ENCODE measurements around the gene MYO1H. TPM values are rescaled to one million over a fixed set of nuclear protein-coding genes. Genes with fewer than 3 reads are reported as not detected.

MYO1H gene
- total RNA-seq, 1 donor from 2014 or later: not detected

DNA sequence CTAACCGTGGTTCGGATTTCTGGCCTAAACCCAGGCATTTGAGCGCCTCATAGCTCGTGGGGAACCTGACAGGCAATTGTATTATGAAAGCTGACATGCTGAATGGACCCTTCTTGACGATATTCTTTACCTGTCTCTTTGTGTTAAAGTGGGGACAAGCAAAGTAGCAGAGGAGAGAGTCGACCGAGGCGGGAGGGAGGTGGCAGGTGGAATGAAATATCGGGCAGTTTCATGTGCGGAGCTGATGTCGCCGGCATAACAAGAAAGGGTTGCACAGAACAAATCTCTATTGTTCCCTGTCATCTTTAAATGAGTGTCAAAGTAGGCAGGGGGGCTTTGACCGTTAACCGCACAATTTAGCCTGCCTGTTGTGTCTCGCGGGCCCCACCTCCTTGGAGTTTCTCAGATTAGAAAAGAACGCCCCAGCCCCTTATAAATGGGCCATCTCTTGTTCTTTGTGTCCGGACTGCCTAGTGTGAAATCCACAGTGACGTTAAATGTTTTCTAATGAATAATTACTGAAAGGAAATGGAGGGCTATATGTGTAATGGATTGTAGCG, 11.5 kb downstream of the MYO1H start:
- Mint-ChIP-seq H3K27me3 (ENCODE audit: insufficient read depth, low read depth) (peaks cover 2% of the 10 kb centered on the region), H3K4me3 (no peak overlapping the region), H3K36me3 (no peaks in the 10 kb centered on the region), H3K4me1 (peaks cover 18% of the 10 kb centered on the region), H3K9me3 (no peaks in the 10 kb centered on the region), H3K27ac (no peak overlapping the region)
- Histone ChIP-seq H3F3A (ENCODE audit: low read depth) (peaks cover 3% of the 10 kb centered on the region), H4K20me1 (ENCODE audit: low read depth) (no peaks in the 10 kb centered on the region), H3K9ac (no peak overlapping the region), H3K27ac (no peak overlapping the region), H3K4me3 (no peak overlapping the region), H2AFZ (replicated peaks) (peak overlapping the region; percentile 21), H3K79me2 (ENCODE audit: low read depth) (no peaks in the 10 kb centered on the region), H3K4me1 (peaks cover 12% of the 10 kb centered on the region), H3K4me2 (peak overlapping the region; percentile 28), H3K27me3 (no peaks in the 10 kb centered on the region), H3K9me3 (ENCODE audit: low read depth) (no peaks in the 10 kb centered on the region), H3K36me3 (no peaks in the 10 kb centered on the region)
- DNase-seq (ENCODE audit: low spot score): peak; percentile 37
- TF ChIP-seq EZH2phosphoT487 (IDR thresholded peaks at IDR 0.05) (no peak), EZH2 (IDR thresholded peaks at IDR 0.05) (no peak)
- TF ChIP-seq, protein P1, sequence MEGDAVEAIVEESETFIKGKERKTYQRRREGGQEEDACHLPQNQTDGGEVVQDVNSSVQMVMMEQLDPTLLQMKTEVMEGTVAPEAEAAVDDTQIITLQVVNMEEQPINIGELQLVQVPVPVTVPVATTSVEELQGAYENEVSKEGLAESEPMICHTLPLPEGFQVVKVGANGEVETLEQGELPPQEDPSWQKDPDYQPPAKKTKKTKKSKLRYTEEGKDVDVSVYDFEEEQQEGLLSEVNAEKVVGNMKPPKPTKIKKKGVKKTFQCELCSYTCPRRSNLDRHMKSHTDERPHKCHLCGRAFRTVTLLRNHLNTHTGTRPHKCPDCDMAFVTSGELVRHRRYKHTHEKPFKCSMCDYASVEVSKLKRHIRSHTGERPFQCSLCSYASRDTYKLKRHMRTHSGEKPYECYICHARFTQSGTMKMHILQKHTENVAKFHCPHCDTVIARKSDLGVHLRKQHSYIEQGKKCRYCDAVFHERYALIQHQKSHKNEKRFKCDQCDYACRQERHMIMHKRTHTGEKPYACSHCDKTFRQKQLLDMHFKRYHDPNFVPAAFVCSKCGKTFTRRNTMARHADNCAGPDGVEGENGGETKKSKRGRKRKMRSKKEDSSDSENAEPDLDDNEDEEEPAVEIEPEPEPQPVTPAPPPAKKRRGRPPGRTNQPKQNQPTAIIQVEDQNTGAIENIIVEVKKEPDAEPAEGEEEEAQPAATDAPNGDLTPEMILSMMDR (IDR thresholded peaks at IDR 0.05): no peak

DNA sequence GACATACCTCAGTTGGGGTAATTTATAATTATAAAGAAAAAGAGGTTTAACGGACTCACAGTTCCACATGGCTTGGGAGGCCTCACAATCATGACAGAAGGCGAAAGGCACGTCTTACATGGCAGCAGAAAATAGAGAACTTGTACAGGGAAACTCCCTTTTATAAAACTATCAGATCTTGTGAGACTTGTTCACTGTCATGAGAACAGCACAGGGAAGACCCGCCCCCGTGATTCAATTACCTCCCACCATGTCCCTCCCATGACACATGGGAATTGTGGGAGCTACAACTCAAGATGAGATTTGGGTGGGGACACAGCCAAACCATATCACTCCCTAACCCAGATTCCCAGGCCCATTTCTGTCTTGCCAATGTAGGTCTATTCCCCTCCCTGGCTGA, 22.1 kb downstream of the MYO1H start:
- Mint-ChIP-seq H3K27ac (no peak overlapping the region), H3K36me3 (no peaks in the 10 kb centered on the region), H3K27me3 (ENCODE audit: insufficient read depth, low read depth) (no peaks in the 10 kb centered on the region), H3K4me1 (no peaks in the 10 kb centered on the region), H3K4me3 (no peak overlapping the region), H3K9me3 (no peaks in the 10 kb centered on the region)
- H4K20me1 ChIP-seq (ENCODE audit: low read depth): no peaks in the 10 kb centered on the region
- H3K4me3 ChIP-seq: no peak overlapping the region
- H3K9ac ChIP-seq: no peak overlapping the region
- TF ChIP-seq EZH2 (IDR thresholded peaks at IDR 0.05): no peak
- TF ChIP-seq, protein P1 (IDR thresholded peaks at IDR 0.05): no peak
- no peak for TF ChIP-seq EZH2phosphoT487 (IDR thresholded peaks at IDR 0.05)
- H3K4me2 ChIP-seq: no peak overlapping the region
- no peaks in the 10 kb centered on the region for H3K79me2 ChIP-seq (ENCODE audit: low read depth)
- peaks cover 22% of the 10 kb centered on the region for H3K27me3 ChIP-seq
- no peaks in the 10 kb centered on the region for H3K36me3 ChIP-seq
- H3F3A ChIP-seq (ENCODE audit: low read depth): no peaks in the 10 kb centered on the region
- H2AFZ ChIP-seq (replicated peaks): no peak overlapping the region
- no peak overlapping the region for H3K27ac ChIP-seq
- H3K4me1 ChIP-seq: no peaks in the 10 kb centered on the region
- H3K9me3 ChIP-seq (ENCODE audit: low read depth): no peaks in the 10 kb centered on the region
- DNase-seq (ENCODE audit: low spot score): no peak

DNA sequence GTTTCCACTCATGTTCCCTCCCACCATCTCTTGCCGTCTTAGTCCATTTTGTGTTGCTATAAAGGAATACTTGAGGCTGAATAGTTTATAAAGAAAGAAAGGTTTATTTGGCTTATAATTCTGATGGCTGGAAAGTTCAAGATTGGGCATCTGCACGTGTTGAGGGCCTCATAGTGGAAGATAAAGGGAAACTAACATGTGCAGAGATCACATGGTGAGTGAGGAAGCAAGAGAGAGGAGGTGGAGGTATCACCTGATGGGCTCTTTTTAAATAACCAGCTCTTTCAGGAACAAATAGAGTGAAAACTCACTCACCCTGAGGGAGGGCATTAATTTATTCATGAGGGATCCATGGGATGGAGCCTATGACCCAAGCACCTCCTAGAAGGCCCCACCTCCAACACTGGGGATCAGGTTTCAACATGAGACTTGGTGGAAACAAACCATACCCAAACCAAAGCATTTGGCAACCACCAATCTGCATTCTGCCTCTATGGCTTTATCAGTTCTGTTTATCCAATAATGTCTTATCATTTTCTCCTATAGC, 29.5 kb downstream of the MYO1H start:
- no peaks in the 10 kb centered on the region for H3K27me3 Mint-ChIP-seq (ENCODE audit: insufficient read depth, low read depth)
- no peaks in the 10 kb centered on the region for H3K36me3 Mint-ChIP-seq
- H3K4me3 Mint-ChIP-seq: no peak overlapping the region
- no peaks in the 10 kb centered on the region for H3K9me3 Mint-ChIP-seq
- Histone ChIP-seq H3K27ac (no peak overlapping the region), H3K79me2 (ENCODE audit: low read depth) (no peaks in the 10 kb centered on the region), H3K9ac (no peak overlapping the region), H2AFZ (replicated peaks) (peak overlapping the region; percentile 44), H3K36me3 (no peaks in the 10 kb centered on the region), H4K20me1 (ENCODE audit: low read depth) (no peaks in the 10 kb centered on the region), H3K9me3 (ENCODE audit: low read depth) (no peaks in the 10 kb centered on the region), H3F3A (ENCODE audit: low read depth) (no peaks in the 10 kb centered on the region), H3K4me2 (peak overlapping the region; percentile 10), H3K27me3 (peaks cover 15% of the 10 kb centered on the region), H3K4me3 (no peak overlapping the region), H3K4me1 (peaks cover 6% of the 10 kb centered on the region)
- no peaks in the 10 kb centered on the region for H3K4me1 Mint-ChIP-seq
- DNase-seq (ENCODE audit: low spot score): peak; percentile 28
- H3K27ac Mint-ChIP-seq: no peak overlapping the region
- TF ChIP-seq EZH2phosphoT487 (IDR thresholded peaks at IDR 0.05) (no peak), EZH2 (IDR thresholded peaks at IDR 0.05) (no peak)
- TF ChIP-seq, protein P1 (IDR thresholded peaks at IDR 0.05): no peak

Measured in neural progenitor cell (in vitro differentiated cells).